ENCODE measurements around the gene NLRP3.

The NLRP3 gene

DNA sequence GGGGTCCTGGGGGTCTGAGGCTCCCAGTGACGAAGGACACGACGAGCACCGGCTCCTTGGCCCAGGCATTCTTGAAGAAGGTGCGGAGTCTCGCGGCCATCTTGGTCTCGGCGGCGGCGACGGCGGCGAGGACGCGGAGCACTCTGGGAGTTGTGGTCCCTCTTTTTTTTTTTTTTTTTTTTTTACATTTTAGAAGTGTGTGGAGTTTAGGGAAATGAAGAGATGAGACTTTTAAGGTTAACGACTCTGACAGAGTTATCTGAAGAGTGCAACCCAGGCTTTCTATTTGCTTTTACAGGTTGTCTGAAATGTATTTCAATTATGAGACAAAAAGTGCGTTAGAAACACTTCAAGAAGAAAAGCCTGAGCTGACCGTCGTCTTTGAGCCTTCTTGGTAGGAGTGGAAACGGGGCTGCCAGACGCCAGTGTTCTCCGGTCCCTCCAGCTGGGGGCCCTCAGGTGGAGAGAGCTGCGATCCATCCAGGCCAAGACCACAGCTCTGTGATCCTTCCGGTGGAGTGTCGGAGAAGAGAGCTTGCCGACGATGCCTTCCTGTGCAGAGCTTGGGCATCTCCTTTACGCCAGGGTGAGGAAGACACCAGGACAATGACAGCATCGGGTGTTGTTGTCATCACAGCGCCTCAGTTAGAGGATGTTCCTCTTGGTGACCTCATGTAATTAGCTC is 32.3 kb downstream of the NLRP3 start (continued):
- TF ChIP-seq, protein P1, sequence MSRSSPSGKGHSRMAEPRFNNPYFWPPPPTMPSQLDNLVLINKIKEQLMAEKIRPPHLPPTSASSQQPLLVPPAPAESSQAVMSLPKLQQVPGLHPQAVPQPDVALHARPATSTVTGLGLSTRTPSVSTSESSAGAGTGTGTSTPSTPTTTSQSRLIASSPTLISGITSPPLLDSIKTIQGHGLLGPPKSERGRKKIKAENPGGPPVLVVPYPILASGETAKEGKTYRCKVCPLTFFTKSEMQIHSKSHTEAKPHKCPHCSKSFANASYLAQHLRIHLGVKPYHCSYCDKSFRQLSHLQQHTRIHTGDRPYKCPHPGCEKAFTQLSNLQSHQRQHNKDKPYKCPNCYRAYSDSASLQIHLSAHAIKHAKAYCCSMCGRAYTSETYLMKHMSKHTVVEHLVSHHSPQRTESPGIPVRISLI (tag by site-specific recombination; IDR thresholded peaks at IDR 0.05) = peak; percentile 74
- TF ChIP-seq, protein P2, sequence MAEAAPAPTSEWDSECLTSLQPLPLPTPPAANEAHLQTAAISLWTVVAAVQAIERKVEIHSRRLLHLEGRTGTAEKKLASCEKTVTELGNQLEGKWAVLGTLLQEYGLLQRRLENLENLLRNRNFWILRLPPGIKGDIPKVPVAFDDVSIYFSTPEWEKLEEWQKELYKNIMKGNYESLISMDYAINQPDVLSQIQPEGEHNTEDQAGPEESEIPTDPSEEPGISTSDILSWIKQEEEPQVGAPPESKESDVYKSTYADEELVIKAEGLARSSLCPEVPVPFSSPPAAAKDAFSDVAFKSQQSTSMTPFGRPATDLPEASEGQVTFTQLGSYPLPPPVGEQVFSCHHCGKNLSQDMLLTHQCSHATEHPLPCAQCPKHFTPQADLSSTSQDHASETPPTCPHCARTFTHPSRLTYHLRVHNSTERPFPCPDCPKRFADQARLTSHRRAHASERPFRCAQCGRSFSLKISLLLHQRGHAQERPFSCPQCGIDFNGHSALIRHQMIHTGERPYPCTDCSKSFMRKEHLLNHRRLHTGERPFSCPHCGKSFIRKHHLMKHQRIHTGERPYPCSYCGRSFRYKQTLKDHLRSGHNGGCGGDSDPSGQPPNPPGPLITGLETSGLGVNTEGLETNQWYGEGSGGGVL (tag by site-specific recombination; IDR thresholded peaks at IDR 0.05) = no peak
- TF ChIP-seq ZNF335 (tag by site-specific recombination; conservative IDR thresholded peaks at IDR 0.05) = 0 out of 2 replicates have a peak, but pooled peaks have one; percentile 37
- TF ChIP-seq ZSCAN30 (tag by site-specific recombination; IDR thresholded peaks at IDR 0.05) = no peak
- no peak for TF ChIP-seq ZNF777 (tag by site-specific recombination; IDR thresholded peaks at IDR 0.05; ENCODE audit: borderline replicate concordance)
- no peak for TF ChIP-seq ZNF24 (tag by site-specific recombination; IDR thresholded peaks at IDR 0.05)
- no peak for TF ChIP-seq ZNF416 (tag by site-specific recombination; IDR thresholded peaks at IDR 0.05)
- TF ChIP-seq OSR2 (tag by site-specific recombination; IDR thresholded peaks at IDR 0.05) = no peak
- no peak for TF ChIP-seq ZNF112 (tag by site-specific recombination; IDR thresholded peaks at IDR 0.05)
- TF ChIP-seq ZNF354C (tag by site-specific recombination; IDR thresholded peaks at IDR 0.05; ENCODE audit: borderline replicate concordance, low read depth) = no peak
- no peak for TF ChIP-seq ZNF341 (tag by site-specific recombination; IDR thresholded peaks at IDR 0.05; ENCODE audit: low read depth)
- no peak for TF ChIP-seq ZNF561 (tag by site-specific recombination; IDR thresholded peaks at IDR 0.05; ENCODE audit: borderline replicate concordance)
- no peak for TF ChIP-seq ZNF473 (tag by site-specific recombination; IDR thresholded peaks at IDR 0.05)
- no peak for TF ChIP-seq ZFP41 (tag by site-specific recombination; IDR thresholded peaks at IDR 0.05; ENCODE audit: borderline replicate concordance)
- TF ChIP-seq YY2 (tag by site-specific recombination; IDR thresholded peaks at IDR 0.05) = no peak
- no peak for TF ChIP-seq ZXDB (tag by site-specific recombination; IDR thresholded peaks at IDR 0.05)
- TF ChIP-seq KLF16 (tag by site-specific recombination; IDR thresholded peaks at IDR 0.05) = no peak
- no peak for TF ChIP-seq ZFP69B (tag by site-specific recombination; IDR thresholded peaks at IDR 0.05)
- TF ChIP-seq ZNF768 (tag by site-specific recombination; IDR thresholded peaks at IDR 0.05) = no peak

DNA sequence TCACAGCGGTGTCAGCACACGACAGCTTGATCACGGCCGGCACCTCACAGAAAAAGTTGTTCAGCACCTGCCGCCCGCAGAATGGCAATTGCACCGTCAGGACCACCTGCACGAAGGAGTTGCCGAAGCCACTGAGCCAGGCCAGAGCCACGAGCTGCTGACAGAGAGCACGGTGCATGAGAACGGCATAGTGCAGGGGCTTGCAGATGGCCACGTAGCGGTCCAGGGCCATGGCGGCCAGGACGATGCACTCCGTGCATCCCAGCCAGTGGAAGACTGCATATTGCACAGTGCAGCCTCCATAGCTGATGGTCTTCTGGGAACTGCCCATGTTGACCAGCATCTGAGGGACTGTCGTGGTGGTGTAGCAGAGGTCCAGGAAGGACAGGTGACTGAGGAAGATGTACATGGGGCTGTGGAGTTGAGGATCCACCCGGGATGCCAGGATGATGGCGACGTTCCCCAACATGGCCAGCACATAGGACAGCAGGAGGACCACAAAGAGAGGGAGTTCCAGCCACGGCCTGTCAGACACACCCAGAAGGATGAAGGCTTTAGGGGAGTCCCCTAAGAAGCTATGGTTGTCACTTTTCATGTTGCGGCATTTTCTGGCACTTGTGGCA is 35.5 kb downstream of the NLRP3 start:
- TF ChIP-seq, protein P3, sequence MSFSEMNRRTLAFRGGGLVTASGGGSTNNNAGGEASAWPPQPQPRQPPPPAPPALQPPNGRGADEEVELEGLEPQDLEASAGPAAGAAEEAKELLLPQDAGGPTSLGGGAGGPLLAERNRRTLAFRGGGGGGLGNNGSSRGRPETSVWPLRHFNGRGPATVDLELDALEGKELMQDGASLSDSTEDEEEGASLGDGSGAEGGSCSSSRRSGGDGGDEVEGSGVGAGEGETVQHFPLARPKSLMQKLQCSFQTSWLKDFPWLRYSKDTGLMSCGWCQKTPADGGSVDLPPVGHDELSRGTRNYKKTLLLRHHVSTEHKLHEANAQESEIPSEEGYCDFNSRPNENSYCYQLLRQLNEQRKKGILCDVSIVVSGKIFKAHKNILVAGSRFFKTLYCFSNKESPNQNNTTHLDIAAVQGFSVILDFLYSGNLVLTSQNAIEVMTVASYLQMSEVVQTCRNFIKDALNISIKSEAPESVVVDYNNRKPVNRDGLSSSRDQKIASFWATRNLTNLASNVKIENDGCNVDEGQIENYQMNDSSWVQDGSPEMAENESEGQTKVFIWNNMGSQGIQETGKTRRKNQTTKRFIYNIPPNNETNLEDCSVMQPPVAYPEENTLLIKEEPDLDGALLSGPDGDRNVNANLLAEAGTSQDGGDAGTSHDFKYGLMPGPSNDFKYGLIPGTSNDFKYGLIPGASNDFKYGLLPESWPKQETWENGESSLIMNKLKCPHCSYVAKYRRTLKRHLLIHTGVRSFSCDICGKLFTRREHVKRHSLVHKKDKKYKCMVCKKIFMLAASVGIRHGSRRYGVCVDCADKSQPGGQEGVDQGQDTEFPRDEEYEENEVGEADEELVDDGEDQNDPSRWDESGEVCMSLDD (tag by site-specific recombination; IDR thresholded peaks at IDR 0.05) = no peak
- TF ChIP-seq ZSCAN23 (tag by site-specific recombination; IDR thresholded peaks at IDR 0.05) (no peak), HOXD13 (CRISPR knock-in tag; IDR thresholded peaks at IDR 0.05; ENCODE audit: borderline replicate concordance) (no peak), ZNF521 (tag by site-specific recombination; IDR thresholded peaks at IDR 0.05) (no peak), YY2 (tag by site-specific recombination; IDR thresholded peaks at IDR 0.05) (no peak)
- TF ChIP-seq, protein P4, sequence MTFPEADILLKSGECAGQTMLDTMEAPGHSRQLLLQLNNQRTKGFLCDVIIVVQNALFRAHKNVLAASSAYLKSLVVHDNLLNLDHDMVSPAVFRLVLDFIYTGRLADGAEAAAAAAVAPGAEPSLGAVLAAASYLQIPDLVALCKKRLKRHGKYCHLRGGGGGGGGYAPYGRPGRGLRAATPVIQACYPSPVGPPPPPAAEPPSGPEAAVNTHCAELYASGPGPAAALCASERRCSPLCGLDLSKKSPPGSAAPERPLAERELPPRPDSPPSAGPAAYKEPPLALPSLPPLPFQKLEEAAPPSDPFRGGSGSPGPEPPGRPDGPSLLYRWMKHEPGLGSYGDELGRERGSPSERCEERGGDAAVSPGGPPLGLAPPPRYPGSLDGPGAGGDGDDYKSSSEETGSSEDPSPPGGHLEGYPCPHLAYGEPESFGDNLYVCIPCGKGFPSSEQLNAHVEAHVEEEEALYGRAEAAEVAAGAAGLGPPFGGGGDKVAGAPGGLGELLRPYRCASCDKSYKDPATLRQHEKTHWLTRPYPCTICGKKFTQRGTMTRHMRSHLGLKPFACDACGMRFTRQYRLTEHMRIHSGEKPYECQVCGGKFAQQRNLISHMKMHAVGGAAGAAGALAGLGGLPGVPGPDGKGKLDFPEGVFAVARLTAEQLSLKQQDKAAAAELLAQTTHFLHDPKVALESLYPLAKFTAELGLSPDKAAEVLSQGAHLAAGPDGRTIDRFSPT (tag by site-specific recombination; IDR thresholded peaks at IDR 0.05) = no peak
- Histone ChIP-seq H3K4me1 (ENCODE audit: control insufficient read depth, insufficient read depth, low read length) (no peaks in the 10 kb centered on the region), H3K9me3 (ENCODE audit: control insufficient read depth, insufficient read depth, low read depth, low read length) (no peaks in the 10 kb centered on the region), H3K36me3 (ENCODE audit: control insufficient read depth in 2 of 2, insufficient read depth in 1 of 2, low read length in 2 of 2) (no peaks in the 10 kb centered on the region), H3K4me3 (ENCODE audit: low read depth, low read length) (no peak overlapping the region), H3K27ac (ENCODE audit: extremely low read depth, low read depth, low read length) (no peak overlapping the region)
- ChIA-PET POLR2A (no interaction called here), CTCF (no interaction called here)

Data from HEK293 (cell line).